Endodermal cell (in vitro differentiated cells): Measurements from ENCODE around the gene DDAH1. TPM values are rescaled to one million over a fixed set of nuclear protein-coding genes. Genes with fewer than 3 reads are reported as not detected.

Experiments used
- DNase-seq: peaks from one replicate; pipeline ENCODE4 v3.0.0-alpha.2; 2017
- H3K27ac ChIP-seq: 2 replicates; pipeline ENCODE4 v1.5.1; 2013; ENCODE audit warnings: mild to moderate bottlenecking, low read depth, low read length, moderate library complexity
- H3K27me3 ChIP-seq: 2 replicates; pipeline ENCODE4 v1.6.1; 2013; ENCODE audit warnings: mild to moderate bottlenecking, low read length, moderate library complexity; ENCODE audit not compliant: insufficient read depth, control insufficient read depth, poor library complexity, severe bottlenecking
- H3K36me3 ChIP-seq: 2 replicates; pipeline ENCODE4 v1.7.0; 2013; ENCODE audit warnings: mild to moderate bottlenecking, low read length, moderate library complexity; ENCODE audit not compliant: control insufficient read depth, insufficient read depth
- H3K4me1 ChIP-seq: one replicate; pipeline ENCODE4 v1.7.0; 2013; ENCODE audit warnings: low read length; ENCODE audit not compliant: control insufficient read depth, insufficient read depth
- H3K4me3 ChIP-seq: 2 replicates; pipeline ENCODE4 v1.5.1; 2013; ENCODE audit warnings: mild to moderate bottlenecking, low read length, moderate library complexity
- H3K9ac ChIP-seq: 2 replicates; pipeline ENCODE4 v1.6.1; 2013; ENCODE audit warnings: mild to moderate bottlenecking, low read length, moderate library complexity; ENCODE audit not compliant: poor library complexity, severe bottlenecking; ENCODE audit errors: extremely low read depth
- H3K9me3 ChIP-seq: 2 replicates; pipeline ENCODE4 v1.6.1; 2013; ENCODE audit warnings: mild to moderate bottlenecking, low read length, moderate library complexity; ENCODE audit not compliant: control insufficient read depth
- H3K27ac Mint-ChIP-seq: 2 replicates; pipeline ENCODE4 v1.8.0; 2020; ENCODE audit warnings: mixed read lengths
- H3K27me3 Mint-ChIP-seq: 2 replicates; pipeline ENCODE4 v1.8.0; 2021; ENCODE audit warnings: mild to moderate bottlenecking, mixed read lengths; ENCODE audit not compliant: insufficient read depth
- H3K36me3 Mint-ChIP-seq: 2 replicates; pipeline ENCODE4 v1.8.0; 2020; ENCODE audit warnings: low read depth, mixed read lengths
- H3K4me1 Mint-ChIP-seq: 2 replicates; pipeline ENCODE4 v1.8.0; 2020; ENCODE audit warnings: mixed read lengths
- H3K4me3 Mint-ChIP-seq: 2 replicates; pipeline ENCODE4 v1.8.0; 2020; ENCODE audit warnings: mild to moderate bottlenecking, moderate library complexity, mixed read lengths
- H3K9me3 Mint-ChIP-seq: 2 replicates; pipeline ENCODE4 v1.8.0; 2020; ENCODE audit warnings: mild to moderate bottlenecking, mixed read lengths
- CTCF ChIP-seq: fragments of 200-600 bp; sonication (generic); conservative IDR thresholded peaks from 2 replicates; pipeline ENCODE4 v1.5.0; 2021; ENCODE audit warnings: antibody characterized with exemption, mild to moderate bottlenecking
- WGBS, 2 experiments: methylation state at CpG; one replicate each; pipeline versions ENCODE4 v1.1.5 to v1.1.7; 2013; ENCODE audit warnings: missing lambda C conversion rate in 2 of 2, mixed read lengths in 1 of 2; ENCODE audit not compliant: insufficient coverage in 1 of 2, insufficient read length in 1 of 2; 5-methylcytosine and 5-hydroxymethylcytosine counted together
- total RNA-seq, 2 donors: library from RNA; stranded (reverse); fragmentation: NEBNext Ultra II Directional in 1 of 2; extraction: Animal tissue kit (Norgen Biotek cat#: 25700) in 1 of 2; gene quantifications; 2 replicates in 1 of 2; 3 replicates in 1 of 2; pipeline ENCODE4 v1.2.1, GENCODE V29; 2021

Gene DDAH1
- total RNA-seq, 2 donors from 2014 or later = 16.3 to 22.8 TPM

GRCh38 chr1:85440612-85441011 lies 24.3 kb downstream of the DDAH1 start:
- Mint-ChIP-seq H3K4me3 (no peak overlapping the region), H3K27ac (no peak overlapping the region), H3K36me3 (no peaks in the 10 kb centered on the region), H3K27me3 (no peaks in the 10 kb centered on the region), H3K4me1 (no peaks in the 10 kb centered on the region), H3K9me3 (no peaks in the 10 kb centered on the region)
- H3K36me3 ChIP-seq = no peaks in the 10 kb centered on the region
- no peaks in the 10 kb centered on the region for H3K27me3 ChIP-seq
- peak overlapping the region; percentile 13 for H3K27ac ChIP-seq
- H3K4me1 ChIP-seq = no peaks in the 10 kb centered on the region
- H3K9ac ChIP-seq = no peak overlapping the region
- no peak for DNase-seq
- no peaks in the 10 kb centered on the region for H3K9me3 ChIP-seq
- no peak for TF ChIP-seq CTCF
- WGBS, 2 experiments = 89% methylated on average over 3 of the region's 3 CpGs; no CpG with 5 or more reads in 1 of the 2 experiments
- no peak overlapping the region for H3K4me3 ChIP-seq

- no peaks in the 10 kb centered on the region for H3K4me1 ChIP-seq
- no peak overlapping the region for H3K27ac ChIP-seq
- H3K36me3 ChIP-seq = no peaks in the 10 kb centered on the region
- DNase-seq = no peak
- no peaks in the 10 kb centered on the region for H3K27me3 ChIP-seq
- Mint-ChIP-seq H3K4me1 (no peaks in the 10 kb centered on the region), H3K27me3 (no peaks in the 10 kb centered on the region), H3K9me3 (no peaks in the 10 kb centered on the region), H3K27ac (no peak overlapping the region), H3K4me3 (no peak overlapping the region), H3K36me3 (no peaks in the 10 kb centered on the region)
- no peak for TF ChIP-seq CTCF
- H3K4me3 ChIP-seq = no peak overlapping the region
- H3K9ac ChIP-seq = no peak overlapping the region
- H3K9me3 ChIP-seq = no peaks in the 10 kb centered on the region
- WGBS, 2 experiments = 72 to 74% methylated on average over 2 of the region's 2 CpGs
Observed at GRCh38 chr1:85438353-85438752, 26.6 kb downstream of the DDAH1 start.

GRCh38 chr1:85437139-85437538 lies 27.8 kb downstream of the DDAH1 start:
- Histone ChIP-seq H3K4me3 (no peak overlapping the region), H3K27ac (no peak overlapping the region), H3K9me3 (no peaks in the 10 kb centered on the region), H3K27me3 (no peaks in the 10 kb centered on the region), H3K4me1 (no peaks in the 10 kb centered on the region), H3K9ac (no peak overlapping the region), H3K36me3 (no peaks in the 10 kb centered on the region)
- Mint-ChIP-seq H3K36me3 (no peaks in the 10 kb centered on the region), H3K4me1 (no peaks in the 10 kb centered on the region), H3K27me3 (no peaks in the 10 kb centered on the region), H3K9me3 (no peaks in the 10 kb centered on the region), H3K4me3 (no peak overlapping the region), H3K27ac (no peak overlapping the region)
- WGBS, 2 experiments = 73 to 82% methylated on average over 2 to 3 of the region's 3 CpGs
- no peak for TF ChIP-seq CTCF
- no peak for DNase-seq
